Activated CD8-positive, alpha-beta T cell treated with anti-CD3 and anti-CD28 coated beads, Interleukin-2, amount 10 ng/mL, durations not matched to agents 7 days and 5 days (primary cell): ENCODE results near the gene MYO1G. TPM values are rescaled to one million over a fixed set of nuclear protein-coding genes. Genes with fewer than 3 reads are reported as not detected.

Experiments used
- ATAC-seq: fragments of 150-1000 bp; cut with Tn5 transposase; one replicate; pipeline ENCODE4 v1.10.0; 2021; ENCODE audit warnings: moderate library complexity
- CTCF ChIA-PET: fragments of 350-600 bp; sonication (Branson Sonifier 250); formaldehyde crosslinking; loops from one replicate; lab custom pipeline; 2021; ENCODE audit warnings: antibody characterized with exemption; lab: Charles Lee
- POLR2A ChIA-PET: fragments of 350-600 bp; sonication (Branson Sonifier 250); formaldehyde crosslinking; loops from one replicate; lab custom pipeline; 2021; ENCODE audit warnings: antibody characterized with exemption; lab: Charles Lee
- DNase-seq: peaks from one replicate; pipeline ENCODE4 v3.0.0-alpha.2; 2020
- H3K27ac Mint-ChIP-seq: one replicate; pipeline ENCODE4 v1.8.0; 2021; ENCODE audit warnings: mild to moderate bottlenecking, mixed read lengths
- H3K27me3 Mint-ChIP-seq: one replicate; pipeline ENCODE4 v1.8.0; 2021; ENCODE audit warnings: low read depth, mixed read lengths
- H3K36me3 Mint-ChIP-seq: one replicate; pipeline ENCODE4 v1.8.0; 2021; ENCODE audit warnings: low read depth, mixed read lengths
- H3K4me1 Mint-ChIP-seq: one replicate; pipeline ENCODE4 v1.8.0; 2021; ENCODE audit warnings: low read depth, mixed read lengths
- H3K4me3 Mint-ChIP-seq: one replicate; pipeline ENCODE4 v1.8.0; 2021; ENCODE audit warnings: mild to moderate bottlenecking, mixed read lengths
- H3K9me3 Mint-ChIP-seq: one replicate; pipeline ENCODE4 v1.8.0; 2022; ENCODE audit warnings: mixed read lengths; ENCODE audit not compliant: insufficient read depth
- total RNA-seq, 2 experiments: library from RNA; stranded (reverse); gene quantifications; one replicate each; pipeline ENCODE4 v1.2.3, GENCODE V29; 2021

MYO1G gene
- total RNA-seq, 2 experiments from 2014 or later = 435 to 453 TPM

- Mint-ChIP-seq H3K27me3 (no peaks in the 10 kb centered on the region), H3K27ac (peak overlapping the region; percentile 98), H3K9me3 (no peaks in the 10 kb centered on the region), H3K4me3 (peak overlapping the region; percentile 95), H3K36me3 (peaks cover 86% of the 10 kb centered on the region), H3K4me1 (peaks cover 75% of the 10 kb centered on the region)
- DNase-seq (peak; percentile 76), ATAC-seq (peak; percentile 11)
- ChIA-PET CTCF (interaction anchor here (0.7 to 4.6 kb wide), 6 partner anchors 8 to 229 kb away, joined by 3 to 42 read pairs (median 6); partner anchors contain the start of gene CCM2), POLR2A (interaction anchor here (0.9 to 13.9 kb wide), 10 partner anchors 7 to 398 kb away, joined by 4 to 234 read pairs (median 8); partner anchors contain the start of genes CCM2, PURB and TBRG4)
Observed at GRCh38 chr7:44980393-44981034, 1.7 kb upstream of the MYO1G start.

GRCh38 chr7:44979481-44980392 is 922 bp upstream of the MYO1G start:
- DNase-seq (peak; percentile 52), ATAC-seq (peak; percentile 3)
- Mint-ChIP-seq H3K9me3 (no peaks in the 10 kb centered on the region), H3K4me3 (peak overlapping the region; percentile 95), H3K27me3 (no peaks in the 10 kb centered on the region), H3K4me1 (peaks cover 76% of the 10 kb centered on the region), H3K36me3 (peaks cover 85% of the 10 kb centered on the region), H3K27ac (peak overlapping the region; percentile 98)
- POLR2A ChIA-PET = interaction anchor here (0.6 to 13.9 kb wide), 19 partner anchors 6 to 1114 kb away, joined by 3 to 234 read pairs (median 7); partner anchors contain the start of genes CCM2, H2AZ2, PURB and TBRG4
- CTCF ChIA-PET = interaction anchor here (0.7 to 4.6 kb wide), 12 partner anchors 7 to 228 kb away, joined by 3 to 42 read pairs (median 4); partner anchors contain the start of gene CCM2

- peak overlapping the region; percentile 98 for H3K27ac Mint-ChIP-seq
- peak; percentile 43 for DNase-seq
Observed at GRCh38 chr7:44977959-44978335, 868 bp downstream of the MYO1G start.

DNA sequence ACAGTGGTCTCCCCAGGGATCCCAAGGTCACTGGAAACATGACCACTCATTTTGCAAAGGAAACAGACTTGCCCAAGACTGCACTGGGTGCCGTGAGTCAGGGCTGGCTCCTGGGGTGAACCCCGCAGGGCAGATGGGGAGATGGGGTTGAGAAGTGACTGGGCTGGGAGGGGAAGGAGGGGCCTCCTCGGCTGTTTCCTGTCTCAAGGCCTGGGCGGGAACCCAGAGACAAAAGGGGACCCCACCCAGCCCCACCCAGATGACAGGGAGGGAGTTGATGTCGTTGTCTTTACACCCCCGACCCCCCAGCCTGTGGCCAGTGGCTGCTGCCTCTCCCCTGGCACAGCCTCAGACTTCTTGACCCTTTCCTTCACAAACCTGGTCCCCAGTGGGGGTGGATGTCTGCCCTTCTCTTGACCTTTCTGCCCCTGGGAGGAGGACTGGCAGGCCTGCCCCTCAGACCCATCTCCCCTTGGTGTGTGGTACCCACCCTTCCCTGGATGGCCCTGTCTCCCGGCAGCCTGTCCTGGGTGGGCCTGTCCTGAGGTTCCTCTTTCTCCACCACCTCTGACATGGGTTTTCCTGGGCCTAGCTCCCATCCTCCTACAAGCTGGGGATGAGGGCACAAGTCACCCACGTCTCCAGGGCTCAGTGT is 1.4 kb downstream of the MYO1G start:
- Mint-ChIP-seq H3K27ac (peak overlapping the region; percentile 98), H3K4me3 (peak overlapping the region; percentile 95), H3K4me1 (peaks cover 76% of the 10 kb centered on the region), H3K27me3 (no peaks in the 10 kb centered on the region), H3K36me3 (peaks cover 85% of the 10 kb centered on the region), H3K9me3 (no peaks in the 10 kb centered on the region)
- peak; percentile 37 for ATAC-seq
- DNase-seq = peak; percentile 89
- ChIA-PET POLR2A (interaction anchor here (0.6 to 13.9 kb wide), 18 partner anchors 7 to 358 kb away, joined by 3 to 234 read pairs (median 8); partner anchors contain the start of genes CCM2, H2AZ2, PURB and TBRG4), CTCF (interaction anchor here (1.0 to 6.3 kb wide), 5 partner anchors 19 to 158 kb away, joined by 3 to 111 read pairs (median 9); partner anchors contain the start of gene CCM2)

More at GRCh38 chr7:44977959-44978335, 868 bp downstream of the MYO1G start:
- Mint-ChIP-seq H3K4me1 (peaks cover 75% of the 10 kb centered on the region), H3K27me3 (no peaks in the 10 kb centered on the region), H3K4me3 (peak overlapping the region; percentile 95), H3K36me3 (peaks cover 85% of the 10 kb centered on the region), H3K9me3 (no peaks in the 10 kb centered on the region)
- ATAC-seq = no peak
- POLR2A ChIA-PET = interaction anchor here (0.6 to 13.9 kb wide), 16 partner anchors 8 to 359 kb away, joined by 3 to 234 read pairs (median 8); partner anchors contain the start of genes CCM2, H2AZ2, PURB and TBRG4
- CTCF ChIA-PET = interaction anchor here (1.0 to 4.6 kb wide), 4 partner anchors 18 to 158 kb away, joined by 3 to 42 read pairs (median 8); partner anchors contain the start of gene CCM2

DNA sequence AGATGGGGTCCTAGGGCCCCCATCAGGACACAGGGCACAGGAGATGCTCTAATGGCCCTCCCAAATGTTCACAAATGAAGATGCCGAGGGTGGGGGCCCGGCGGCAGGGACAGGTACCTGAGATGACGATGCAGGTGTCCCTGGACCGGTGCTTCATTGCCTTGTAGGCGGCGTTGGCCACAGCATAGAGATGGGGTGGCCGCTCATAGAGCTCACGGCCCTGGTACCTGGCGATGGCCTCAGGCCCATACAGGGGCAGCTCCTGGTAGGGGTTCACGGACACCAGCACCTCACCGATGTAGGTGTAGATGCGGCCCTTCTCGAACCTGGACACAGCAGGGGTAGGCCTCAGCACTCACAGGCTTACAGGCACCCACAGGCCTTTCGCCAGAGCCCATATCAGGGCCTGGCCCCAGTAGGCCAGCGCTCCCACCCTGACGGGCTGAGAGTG is 2.0 kb downstream of the MYO1G start:
- ATAC-seq (no peak), DNase-seq (no peak)
- H3K27me3 Mint-ChIP-seq = no peaks in the 10 kb centered on the region
- peaks cover 76% of the 10 kb centered on the region for H3K4me1 Mint-ChIP-seq
- H3K9me3 Mint-ChIP-seq = no peaks in the 10 kb centered on the region
- H3K27ac Mint-ChIP-seq = peak overlapping the region; percentile 98
- peaks cover 85% of the 10 kb centered on the region for H3K36me3 Mint-ChIP-seq
- ChIA-PET POLR2A (interaction anchor here (1.3 to 13.9 kb wide), 8 partner anchors 9 to 91 kb away, joined by 3 to 234 read pairs (median 6); partner anchors contain the start of gene CCM2), CTCF (interaction anchor here (6.3 kb wide), 1 partner anchor 23 kb away, joined by 111 read pairs; the partner anchor contains the start of gene CCM2)
- H3K4me3 Mint-ChIP-seq = peak overlapping the region; percentile 95

DNA sequence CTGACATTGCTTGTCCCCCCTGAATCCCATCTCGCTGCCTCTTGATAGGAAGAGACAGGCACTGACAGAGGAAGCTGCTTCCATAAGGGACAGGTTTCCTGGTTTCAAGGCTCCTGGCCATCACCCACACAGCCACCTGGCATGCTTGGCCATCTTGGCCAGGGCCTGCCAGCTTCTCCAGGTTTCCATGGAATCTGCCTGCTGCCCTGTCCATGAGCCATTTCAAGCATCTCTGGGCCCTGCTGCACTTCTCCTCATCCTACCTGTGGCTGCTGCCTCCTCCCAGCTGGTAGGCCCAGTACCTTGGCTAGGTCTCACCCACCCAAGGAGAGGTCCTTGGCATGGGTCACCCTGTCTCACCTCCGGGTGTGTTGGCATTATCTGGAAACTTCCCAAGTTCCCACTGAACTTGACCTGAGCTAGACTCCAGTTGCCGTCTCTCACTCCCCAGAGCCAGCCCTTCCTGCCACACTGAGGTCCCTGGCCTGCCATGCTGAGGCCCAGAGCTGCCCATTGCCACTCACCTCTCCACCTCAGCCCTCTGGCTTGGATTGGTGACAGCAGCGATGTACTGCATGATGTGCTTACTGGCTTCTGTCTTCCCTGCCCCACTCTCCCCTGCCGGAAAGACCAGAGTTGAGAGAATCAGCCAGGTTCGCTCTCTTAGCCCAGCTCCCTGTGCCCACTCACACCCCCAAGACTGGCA is 2.6 kb downstream of the MYO1G start:
- Mint-ChIP-seq H3K36me3 (peaks cover 85% of the 10 kb centered on the region), H3K4me1 (peaks cover 73% of the 10 kb centered on the region), H3K9me3 (no peaks in the 10 kb centered on the region), H3K27me3 (no peaks in the 10 kb centered on the region), H3K4me3 (peak overlapping the region; percentile 95), H3K27ac (peak overlapping the region; percentile 98)
- no peak for ATAC-seq
- CTCF ChIA-PET = interaction anchor here (6.3 kb wide), 1 partner anchor 24 kb away, joined by 111 read pairs; the partner anchor contains the start of gene CCM2
- POLR2A ChIA-PET = interaction anchor here (0.7 to 13.9 kb wide), 11 partner anchors 10 to 135 kb away, joined by 3 to 234 read pairs (median 5); partner anchors contain the start of genes CCM2 and TBRG4
- no peak for DNase-seq

- H3K4me1 Mint-ChIP-seq = peaks cover 66% of the 10 kb centered on the region
- H3K4me3 Mint-ChIP-seq = peak overlapping the region; percentile 95
- H3K27ac Mint-ChIP-seq = peak overlapping the region; percentile 65
- no peaks in the 10 kb centered on the region for H3K9me3 Mint-ChIP-seq
- no peak for DNase-seq
- ChIA-PET CTCF (interaction anchor here (2.8 to 6.3 kb wide), 5 partner anchors 9 to 160 kb away, joined by 11 to 111 read pairs (median 32); partner anchors contain the start of gene CCM2), POLR2A (interaction anchor here (0.7 to 13.9 kb wide), 14 partner anchors 10 to 136 kb away, joined by 3 to 234 read pairs (median 6); partner anchors contain the start of genes CCM2, H2AZ2 and TBRG4)
- no peaks in the 10 kb centered on the region for H3K27me3 Mint-ChIP-seq
- H3K36me3 Mint-ChIP-seq = peaks cover 81% of the 10 kb centered on the region
- ATAC-seq = no peak
Observed at GRCh38 chr7:44975331-44976039, 3.3 kb downstream of the MYO1G start.

DNA sequence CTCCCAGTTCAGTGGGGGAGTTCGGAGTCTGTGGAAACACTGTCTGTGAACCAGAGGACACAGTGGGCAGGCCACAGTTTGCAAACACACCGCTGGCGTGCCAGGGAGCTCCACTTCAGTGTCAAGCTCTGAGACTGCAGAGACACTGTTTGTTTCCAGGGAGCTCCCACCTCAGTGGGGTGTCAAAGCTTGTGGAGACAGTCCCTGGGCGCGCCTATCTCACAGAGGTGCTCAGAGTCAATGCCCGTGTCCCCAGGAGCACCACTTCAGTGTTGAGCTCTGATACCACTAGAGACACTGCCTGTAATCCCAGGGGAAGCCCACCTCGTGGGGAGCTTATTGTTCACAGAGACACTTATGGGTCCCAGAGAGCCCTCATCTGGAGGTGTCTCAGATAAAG is 4.3 kb downstream of the MYO1G start:
- ChIA-PET POLR2A (interaction anchor here (0.7 to 13.9 kb wide), 15 partner anchors 8 to 163 kb away, joined by 4 to 234 read pairs (median 13); partner anchors contain the start of genes CCM2, H2AZ2 and TBRG4), CTCF (interaction anchor here (1.8 to 6.3 kb wide), 11 partner anchors 10 to 161 kb away, joined by 6 to 111 read pairs (median 11); partner anchors contain the start of genes CCM2 and TBRG4)
- ATAC-seq (no peak), DNase-seq (no peak)
- Mint-ChIP-seq H3K9me3 (no peaks in the 10 kb centered on the region), H3K36me3 (peaks cover 88% of the 10 kb centered on the region), H3K27ac (peak overlapping the region; percentile 65), H3K27me3 (no peaks in the 10 kb centered on the region), H3K4me1 (peaks cover 56% of the 10 kb centered on the region), H3K4me3 (peak overlapping the region; percentile 45)

DNA sequence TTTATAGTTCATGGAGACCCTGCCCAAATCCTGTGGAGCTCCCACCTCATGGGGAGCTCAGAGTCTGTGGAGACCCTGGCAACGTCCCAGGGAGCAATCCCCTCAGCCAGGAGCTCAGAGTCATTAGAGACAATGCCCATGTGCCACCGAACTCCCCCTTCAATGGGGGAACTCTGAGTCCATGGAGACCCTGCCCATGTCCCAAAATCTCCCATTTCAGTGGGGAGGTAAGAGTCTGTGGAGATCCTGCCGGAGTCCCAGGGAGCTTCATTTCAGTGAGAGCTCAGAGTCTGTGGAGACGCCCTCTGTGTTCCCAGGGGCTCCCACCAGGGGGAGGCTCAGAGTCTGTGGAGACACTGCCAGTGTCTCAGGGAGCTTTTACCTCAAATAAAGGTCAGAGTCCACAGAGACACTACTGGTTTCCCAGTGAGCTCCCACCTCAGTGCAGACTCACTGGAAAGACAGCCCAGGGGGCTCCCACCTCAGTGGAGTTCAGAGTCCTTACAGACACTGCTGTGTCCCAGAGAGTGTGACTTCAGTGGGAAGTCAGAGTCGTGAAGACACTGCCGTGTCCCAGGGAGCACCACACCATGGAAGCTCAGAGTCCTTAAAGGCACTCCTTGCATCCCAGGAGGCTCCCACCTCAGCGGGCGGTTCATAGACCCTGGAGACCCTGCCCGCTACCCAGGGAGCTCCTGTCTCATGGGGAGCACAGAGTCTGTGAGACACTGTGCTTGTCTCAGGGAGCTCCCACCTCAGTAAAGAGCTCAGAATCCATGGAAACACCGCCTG is 5.0 kb downstream of the MYO1G start:
- peak; percentile 26 for ATAC-seq
- CTCF ChIA-PET = interaction anchor here (0.6 to 6.3 kb wide), 32 partner anchors 7 to 162 kb away, joined by 3 to 111 read pairs (median 5); partner anchors contain the start of genes CCM2, PURB and TBRG4
- peaks cover 51% of the 10 kb centered on the region for H3K4me1 Mint-ChIP-seq
- H3K36me3 Mint-ChIP-seq = peaks cover 89% of the 10 kb centered on the region
- POLR2A ChIA-PET = interaction anchor here (0.9 to 13.9 kb wide), 21 partner anchors 9 to 399 kb away, joined by 3 to 234 read pairs (median 5); partner anchors contain the start of genes CCM2, H2AZ2 and TBRG4
- no peaks in the 10 kb centered on the region for H3K27me3 Mint-ChIP-seq
- peak; percentile 74 for DNase-seq
- no peak overlapping the region for H3K4me3 Mint-ChIP-seq
- no peaks in the 10 kb centered on the region for H3K9me3 Mint-ChIP-seq
- peak overlapping the region; percentile 65 for H3K27ac Mint-ChIP-seq
